ENCODE measurements around the gene NOD2. TPM values are rescaled to one million over a fixed set of nuclear protein-coding genes. Genes with fewer than 3 reads are reported as not detected.

NOD2 gene
- total RNA-seq, 3 donors from 2014 or later (not counting 1 experiment from before 2014, with no cell fraction given) = 2.8 to 8.6 (median 2.9) TPM

DNA sequence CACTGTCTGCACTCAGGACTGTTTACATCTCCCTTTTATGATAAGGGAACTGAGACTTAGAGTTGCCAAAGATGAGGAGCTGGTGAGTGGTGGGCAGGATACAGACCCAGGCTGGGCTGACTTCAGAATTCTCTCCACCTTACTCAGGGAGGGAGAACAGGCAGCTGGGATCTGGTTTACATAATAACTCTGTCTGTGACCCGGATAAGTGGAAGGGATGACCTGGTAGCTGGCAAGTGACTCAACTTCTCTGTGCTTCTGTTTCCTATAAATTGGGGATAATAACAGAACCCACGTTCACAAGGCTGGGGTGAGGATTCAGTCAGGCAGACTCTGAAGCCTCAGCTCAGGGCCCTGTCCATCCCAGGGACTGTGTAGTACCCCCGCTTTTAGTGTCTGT lies 14.9 kb upstream of the NOD2 start:
- TF ChIP-seq, protein P1, sequence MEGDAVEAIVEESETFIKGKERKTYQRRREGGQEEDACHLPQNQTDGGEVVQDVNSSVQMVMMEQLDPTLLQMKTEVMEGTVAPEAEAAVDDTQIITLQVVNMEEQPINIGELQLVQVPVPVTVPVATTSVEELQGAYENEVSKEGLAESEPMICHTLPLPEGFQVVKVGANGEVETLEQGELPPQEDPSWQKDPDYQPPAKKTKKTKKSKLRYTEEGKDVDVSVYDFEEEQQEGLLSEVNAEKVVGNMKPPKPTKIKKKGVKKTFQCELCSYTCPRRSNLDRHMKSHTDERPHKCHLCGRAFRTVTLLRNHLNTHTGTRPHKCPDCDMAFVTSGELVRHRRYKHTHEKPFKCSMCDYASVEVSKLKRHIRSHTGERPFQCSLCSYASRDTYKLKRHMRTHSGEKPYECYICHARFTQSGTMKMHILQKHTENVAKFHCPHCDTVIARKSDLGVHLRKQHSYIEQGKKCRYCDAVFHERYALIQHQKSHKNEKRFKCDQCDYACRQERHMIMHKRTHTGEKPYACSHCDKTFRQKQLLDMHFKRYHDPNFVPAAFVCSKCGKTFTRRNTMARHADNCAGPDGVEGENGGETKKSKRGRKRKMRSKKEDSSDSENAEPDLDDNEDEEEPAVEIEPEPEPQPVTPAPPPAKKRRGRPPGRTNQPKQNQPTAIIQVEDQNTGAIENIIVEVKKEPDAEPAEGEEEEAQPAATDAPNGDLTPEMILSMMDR (IDR thresholded peaks at IDR 0.05) = no peak
- peaks cover 60% of the 10 kb centered on the region for H3K4me1 ChIP-seq (ENCODE audit: control insufficient read depth, insufficient read depth, low read length)
- no peak for ATAC-seq
- Mint-ChIP-seq H3K27me3 (ENCODE audit: low read depth in 2 of 2) (no peaks in the 10 kb centered on the region), H3K27ac (peak overlapping the region; percentile 95 to 96), H3K9me3 (no peaks in the 10 kb centered on the region), H3K4me3 (peak overlapping the region; percentile 66), H3K4me1 (peaks cover 64% of the 10 kb centered on the region in 2 donors), H3K36me3 (peaks cover 16% of the 10 kb centered on the region)
- DNase-seq = no peak
- intact Hi-C loops (cut with micrococcal nuclease) = no loop called here
- no peaks in the 10 kb centered on the region for H3K27me3 ChIP-seq (ENCODE audit: control insufficient read depth, insufficient read depth, low read length)
- no peak overlapping the region for H3K27ac ChIP-seq (ENCODE audit: low read length)
- H3K9me3 ChIP-seq (ENCODE audit: control insufficient read depth, insufficient read depth, low read length) = peaks cover 6% of the 10 kb centered on the region
- 83% methylated on average over 3 of the region's 3 CpGs for WGBS (ENCODE audit: insufficient coverage)
- H3K36me3 ChIP-seq (ENCODE audit: control insufficient read depth, insufficient read depth, low read length) = peaks cover 58% of the 10 kb centered on the region
- H3K4me3 ChIP-seq (ENCODE audit: low read length) = no peak overlapping the region

DNA sequence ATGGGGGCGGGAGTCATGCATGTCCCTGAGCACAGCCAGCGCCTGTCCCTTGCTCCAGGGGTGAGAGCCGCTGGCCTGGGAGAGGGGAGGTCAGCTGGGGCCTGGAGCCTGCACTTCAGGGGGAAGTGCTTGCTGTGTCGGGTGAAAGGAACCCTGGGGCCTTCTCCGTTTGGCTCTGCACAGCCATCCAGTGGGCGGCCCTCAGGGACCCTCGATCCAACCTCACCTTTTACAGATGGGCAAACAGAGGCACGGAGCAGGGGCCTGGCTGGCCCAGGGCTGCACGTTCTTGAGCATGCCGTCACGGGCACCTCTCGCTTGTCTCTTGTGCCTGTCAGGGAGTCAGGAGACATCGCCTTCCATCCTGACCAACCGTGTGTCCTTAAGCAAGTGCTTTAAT lies 14.1 kb upstream of the NOD2 start:
- TF ChIP-seq, protein P1 (IDR thresholded peaks at IDR 0.05) = no peak
- peaks cover 71 to 72% of the 10 kb centered on the region in 2 donors for H3K4me1 Mint-ChIP-seq
- Histone ChIP-seq H3K9me3 (ENCODE audit: control insufficient read depth, insufficient read depth, low read length) (peaks cover under 1% of the 10 kb centered on the region), H3K27ac (ENCODE audit: low read length) (peak overlapping the region; percentile 95), H3K4me3 (ENCODE audit: low read length) (no peak overlapping the region), H3K27me3 (ENCODE audit: control insufficient read depth, insufficient read depth, low read length) (no peaks in the 10 kb centered on the region), H3K4me1 (ENCODE audit: control insufficient read depth, insufficient read depth, low read length) (peaks cover 67% of the 10 kb centered on the region), H3K36me3 (ENCODE audit: control insufficient read depth, insufficient read depth, low read length) (peaks cover 51% of the 10 kb centered on the region)
- DNase-seq = no peak
- H3K27ac Mint-ChIP-seq = peak overlapping the region; percentile 95 to 96
- no peaks in the 10 kb centered on the region for H3K27me3 Mint-ChIP-seq (ENCODE audit: low read depth in 2 of 2)
- H3K4me3 Mint-ChIP-seq = peak overlapping the region; percentile 85
- no peak for ATAC-seq
- H3K36me3 Mint-ChIP-seq = peaks cover 16% of the 10 kb centered on the region
- intact Hi-C loops (cut with micrococcal nuclease) = no loop called here
- H3K9me3 Mint-ChIP-seq = no peaks in the 10 kb centered on the region
- 87% methylated on average over 14 of the region's 14 CpGs for WGBS (ENCODE audit: insufficient coverage)

DNA sequence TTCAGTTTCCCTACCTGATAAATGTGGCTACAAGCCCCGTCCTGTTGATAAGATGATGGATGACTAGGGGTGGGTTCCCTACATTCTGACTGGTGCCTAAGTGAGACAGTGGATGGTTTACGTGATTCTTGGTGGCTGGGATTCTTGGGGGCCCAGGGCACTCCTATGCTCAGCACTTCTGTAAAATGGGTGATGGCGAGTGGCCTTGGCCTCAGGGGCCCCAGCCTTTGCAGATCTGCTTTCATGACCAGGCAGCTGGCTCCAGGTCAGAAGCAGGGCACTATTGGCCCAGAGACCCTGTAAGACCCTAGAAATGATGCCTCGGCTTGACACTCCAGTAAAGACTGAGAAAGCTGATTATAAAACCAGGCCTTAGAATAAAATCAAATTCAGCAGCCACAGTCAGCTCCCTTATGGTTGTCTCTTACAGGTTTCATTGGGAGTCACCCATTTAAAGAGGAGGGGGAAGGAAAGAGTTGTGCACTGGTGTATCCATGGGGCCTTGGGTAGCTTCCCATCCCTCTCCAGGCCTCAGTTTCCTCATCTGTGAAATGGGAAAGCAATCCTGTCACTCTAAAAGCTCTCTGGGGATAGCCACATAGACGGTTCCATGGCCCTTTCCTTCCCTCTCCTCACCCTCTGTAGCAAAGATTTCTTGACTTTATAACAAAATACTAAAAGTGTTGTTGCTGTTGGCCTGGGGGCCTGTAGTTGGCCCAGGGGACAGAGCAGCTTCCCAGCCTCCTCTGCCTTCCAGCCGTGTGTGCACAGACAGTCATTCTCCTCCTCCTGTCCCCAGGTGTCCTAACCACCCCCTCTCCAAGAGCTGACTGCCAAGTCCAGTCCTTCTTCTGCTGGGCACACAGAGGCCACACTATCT lies 13.5 kb upstream of the NOD2 start:
- H3K27me3 Mint-ChIP-seq (ENCODE audit: low read depth in 2 of 2) = no peaks in the 10 kb centered on the region
- H3K36me3 Mint-ChIP-seq = peaks cover 16% of the 10 kb centered on the region
- H3K9me3 Mint-ChIP-seq = no peaks in the 10 kb centered on the region
- DNase-seq = no peak
- Histone ChIP-seq H3K27ac (ENCODE audit: low read length) (peak overlapping the region; percentile 95), H3K4me1 (ENCODE audit: control insufficient read depth, insufficient read depth, low read length) (peaks cover 73% of the 10 kb centered on the region), H3K9me3 (ENCODE audit: control insufficient read depth, insufficient read depth, low read length) (no peaks in the 10 kb centered on the region), H3K4me3 (ENCODE audit: low read length) (peak overlapping the region; percentile 74), H3K36me3 (ENCODE audit: control insufficient read depth, insufficient read depth, low read length) (peaks cover 45% of the 10 kb centered on the region), H3K27me3 (ENCODE audit: control insufficient read depth, insufficient read depth, low read length) (no peaks in the 10 kb centered on the region)
- peaks cover 77 to 78% of the 10 kb centered on the region in 2 donors for H3K4me1 Mint-ChIP-seq
- TF ChIP-seq, protein P1 (IDR thresholded peaks at IDR 0.05) = no peak
- peak overlapping the region; percentile 85 for H3K4me3 Mint-ChIP-seq
- H3K27ac Mint-ChIP-seq = peak overlapping the region; percentile 95 to 96
- intact Hi-C loops (cut with micrococcal nuclease) = no loop called here
- ATAC-seq = no peak
- WGBS (ENCODE audit: insufficient coverage) = 60% methylated on average over 6 of the region's 6 CpGs

Data from natural killer cell (primary cell).